IPS-18c (cell line): Measurements from ENCODE around the gene SLC9A1.

Experiments used
- H3K4me3 ChIP-seq: 2 replicates; pipeline ENCODE4 v1.7.0; 2013; ENCODE audit warnings: low read depth, mild to moderate bottlenecking, low read length, moderate library complexity; ENCODE audit not compliant: insufficient read depth
- H3K9me3 ChIP-seq: one replicate; pipeline ENCODE4 v1.6.1; 2013; ENCODE audit warnings: mild to moderate bottlenecking, low read length, moderate library complexity; ENCODE audit not compliant: control insufficient read depth, insufficient read depth

The SLC9A1 gene

GRCh38 chr1:27100335-27101053 is 54.4 kb downstream of the SLC9A1 start:
- Histone ChIP-seq H3K9me3 (no peaks in the 10 kb centered on the region), H3K4me3 (no peak overlapping the region)

GRCh38 chr1:27099587-27100334 is 55.2 kb downstream of the SLC9A1 start:
- Histone ChIP-seq H3K4me3 (no peak overlapping the region), H3K9me3 (no peaks in the 10 kb centered on the region)

- no peaks in the 10 kb centered on the region for H3K9me3 ChIP-seq
- H3K4me3 ChIP-seq = no peak overlapping the region
Measured at GRCh38 chr1:27099135-27099586, 55.8 kb downstream of the SLC9A1 start.

GRCh38 chr1:27098431-27099134 is 56.3 kb downstream of the SLC9A1 start:
- Histone ChIP-seq H3K4me3 (no peak overlapping the region), H3K9me3 (no peaks in the 10 kb centered on the region)

- H3K9me3 ChIP-seq = no peaks in the 10 kb centered on the region
- no peak overlapping the region for H3K4me3 ChIP-seq
Measured at GRCh38 chr1:27097484-27097917, 57.4 kb downstream of the SLC9A1 start.

- no peaks in the 10 kb centered on the region for H3K9me3 ChIP-seq
- no peak overlapping the region for H3K4me3 ChIP-seq
Measured at GRCh38 chr1:27095576-27095975, 59.3 kb downstream of the SLC9A1 start.

- Histone ChIP-seq H3K4me3 (no peak overlapping the region), H3K9me3 (no peaks in the 10 kb centered on the region)
Measured at GRCh38 chr1:27092888-27093287, 62.0 kb downstream of the SLC9A1 start.

GRCh38 chr1:27090911-27091310 is 64.0 kb downstream of the SLC9A1 start:
- peaks cover under 1% of the 10 kb centered on the region for H3K9me3 ChIP-seq
- no peak overlapping the region for H3K4me3 ChIP-seq

- Histone ChIP-seq H3K4me3 (no peak overlapping the region), H3K9me3 (peaks cover 5% of the 10 kb centered on the region)
Measured at GRCh38 chr1:27087371-27088220, 67.3 kb downstream of the SLC9A1 start.

GRCh38 chr1:27086628-27087027 is 68.3 kb downstream of the SLC9A1 start:
- Histone ChIP-seq H3K4me3 (no peak overlapping the region), H3K9me3 (peaks cover 5% of the 10 kb centered on the region)

GRCh38 chr1:27086026-27086425 is 68.9 kb downstream of the SLC9A1 start:
- H3K9me3 ChIP-seq = peaks cover 5% of the 10 kb centered on the region
- no peak overlapping the region for H3K4me3 ChIP-seq

- no peak overlapping the region for H3K4me3 ChIP-seq
- peaks cover 5% of the 10 kb centered on the region for H3K9me3 ChIP-seq
Measured at GRCh38 chr1:27084107-27084506, 70.8 kb downstream of the SLC9A1 start.

GRCh38 chr1:27077968-27078367 is 77.0 kb downstream of the SLC9A1 start:
- no peaks in the 10 kb centered on the region for H3K9me3 ChIP-seq
- no peak overlapping the region for H3K4me3 ChIP-seq

GRCh38 chr1:27076803-27077202 is 78.1 kb downstream of the SLC9A1 start:
- Histone ChIP-seq H3K4me3 (no peak overlapping the region), H3K9me3 (no peaks in the 10 kb centered on the region)

- H3K4me3 ChIP-seq = no peak overlapping the region
Measured at GRCh38 chr1:27074175-27074780, 80.6 kb downstream of the SLC9A1 start.

GRCh38 chr1:27071049-27071416 is 83.9 kb downstream of the SLC9A1 start:
- no peaks in the 10 kb centered on the region for H3K9me3 ChIP-seq
- H3K4me3 ChIP-seq = no peak overlapping the region

More at GRCh38 chr1:27074175-27074780, 80.6 kb downstream of the SLC9A1 start:
- no peaks in the 10 kb centered on the region for H3K9me3 ChIP-seq
